Endodermal cell (in vitro differentiated cells): ENCODE data around the gene RXFP1. TPM values are rescaled to one million over a fixed set of nuclear protein-coding genes. Genes with fewer than 3 reads are reported as not detected.

Source experiments
- DNase-seq: peaks from one replicate; pipeline ENCODE4 v3.0.0-alpha.2; 2017
- H3K27ac ChIP-seq: 2 replicates; pipeline ENCODE4 v1.5.1; 2013; ENCODE audit warnings: mild to moderate bottlenecking, low read depth, low read length, moderate library complexity
- H3K27me3 ChIP-seq: 2 replicates; pipeline ENCODE4 v1.6.1; 2013; ENCODE audit warnings: mild to moderate bottlenecking, low read length, moderate library complexity; ENCODE audit not compliant: insufficient read depth, control insufficient read depth, poor library complexity, severe bottlenecking
- H3K36me3 ChIP-seq: 2 replicates; pipeline ENCODE4 v1.7.0; 2013; ENCODE audit warnings: mild to moderate bottlenecking, low read length, moderate library complexity; ENCODE audit not compliant: control insufficient read depth, insufficient read depth
- H3K4me1 ChIP-seq: one replicate; pipeline ENCODE4 v1.7.0; 2013; ENCODE audit warnings: low read length; ENCODE audit not compliant: control insufficient read depth, insufficient read depth
- H3K4me3 ChIP-seq: 2 replicates; pipeline ENCODE4 v1.5.1; 2013; ENCODE audit warnings: mild to moderate bottlenecking, low read length, moderate library complexity
- H3K9ac ChIP-seq: 2 replicates; pipeline ENCODE4 v1.6.1; 2013; ENCODE audit warnings: mild to moderate bottlenecking, low read length, moderate library complexity; ENCODE audit not compliant: poor library complexity, severe bottlenecking; ENCODE audit errors: extremely low read depth
- H3K9me3 ChIP-seq: 2 replicates; pipeline ENCODE4 v1.6.1; 2013; ENCODE audit warnings: mild to moderate bottlenecking, low read length, moderate library complexity; ENCODE audit not compliant: control insufficient read depth
- H3K27ac Mint-ChIP-seq: 2 replicates; pipeline ENCODE4 v1.8.0; 2020; ENCODE audit warnings: mixed read lengths
- H3K27me3 Mint-ChIP-seq: 2 replicates; pipeline ENCODE4 v1.8.0; 2021; ENCODE audit warnings: mild to moderate bottlenecking, mixed read lengths; ENCODE audit not compliant: insufficient read depth
- H3K36me3 Mint-ChIP-seq: 2 replicates; pipeline ENCODE4 v1.8.0; 2020; ENCODE audit warnings: low read depth, mixed read lengths
- H3K4me1 Mint-ChIP-seq: 2 replicates; pipeline ENCODE4 v1.8.0; 2020; ENCODE audit warnings: mixed read lengths
- H3K4me3 Mint-ChIP-seq: 2 replicates; pipeline ENCODE4 v1.8.0; 2020; ENCODE audit warnings: mild to moderate bottlenecking, moderate library complexity, mixed read lengths
- H3K9me3 Mint-ChIP-seq: 2 replicates; pipeline ENCODE4 v1.8.0; 2020; ENCODE audit warnings: mild to moderate bottlenecking, mixed read lengths
- CTCF ChIP-seq: fragments of 200-600 bp; sonication (generic); conservative IDR thresholded peaks from 2 replicates; pipeline ENCODE4 v1.5.0; 2021; ENCODE audit warnings: antibody characterized with exemption, mild to moderate bottlenecking
- WGBS, 2 experiments: methylation state at CpG; one replicate each; pipeline versions ENCODE4 v1.1.5 to v1.1.7; 2013; ENCODE audit warnings: missing lambda C conversion rate in 2 of 2, mixed read lengths in 1 of 2; ENCODE audit not compliant: insufficient coverage in 1 of 2, insufficient read length in 1 of 2; 5-methylcytosine and 5-hydroxymethylcytosine counted together
- total RNA-seq, 2 donors: library from RNA; stranded (reverse); fragmentation: NEBNext Ultra II Directional in 1 of 2; extraction: Animal tissue kit (Norgen Biotek cat#: 25700) in 1 of 2; gene quantifications; 2 replicates in 1 of 2; 3 replicates in 1 of 2; pipeline ENCODE4 v1.2.1, GENCODE V29; 2021

Gene RXFP1
- total RNA-seq, 2 donors from 2014 or later, result not detected

DNA sequence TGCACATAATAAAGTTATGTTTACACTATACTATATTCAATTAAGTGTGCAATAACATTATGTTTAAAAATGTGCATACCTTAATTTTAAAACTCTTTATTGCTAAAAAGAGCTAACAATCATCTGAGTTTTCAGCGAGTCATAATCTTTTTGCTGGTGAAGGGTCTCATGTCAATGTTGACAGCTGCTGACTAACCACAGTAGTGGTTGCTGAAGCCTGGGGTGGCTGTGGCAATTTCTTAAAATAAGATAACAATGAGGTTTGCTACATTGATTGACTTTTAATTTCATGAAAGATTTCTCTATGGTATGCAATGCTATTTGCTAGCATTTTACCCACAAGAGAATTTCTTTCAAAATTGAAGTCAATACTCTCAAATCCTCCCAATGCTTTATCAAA is 91.4 kb downstream of the RXFP1 start:
- no peaks in the 10 kb centered on the region for H3K27me3 ChIP-seq
- DNase-seq, result no peak
- no peak overlapping the region for H3K4me3 Mint-ChIP-seq
- no peaks in the 10 kb centered on the region for H3K4me1 ChIP-seq
- H3K9me3 ChIP-seq, result no peaks in the 10 kb centered on the region
- no peaks in the 10 kb centered on the region for H3K36me3 ChIP-seq
- H3K27ac ChIP-seq, result no peak overlapping the region
- WGBS, 2 experiments, result 94% methylated on average over 1 of the region's 1 CpG; no CpG with 5 or more reads in 1 of the 2 experiments
- H3K9me3 Mint-ChIP-seq, result no peaks in the 10 kb centered on the region
- no peaks in the 10 kb centered on the region for H3K27me3 Mint-ChIP-seq
- no peaks in the 10 kb centered on the region for H3K36me3 Mint-ChIP-seq
- H3K4me3 ChIP-seq, result no peak overlapping the region
- no peak overlapping the region for H3K27ac Mint-ChIP-seq
- no peak overlapping the region for H3K9ac ChIP-seq
- H3K4me1 Mint-ChIP-seq, result no peaks in the 10 kb centered on the region
- no peak for TF ChIP-seq CTCF

- no peaks in the 10 kb centered on the region for H3K4me1 Mint-ChIP-seq
- DNase-seq, result no peak
- H3K9ac ChIP-seq, result no peak overlapping the region
- no peak overlapping the region for H3K4me3 ChIP-seq
- H3K36me3 Mint-ChIP-seq, result no peaks in the 10 kb centered on the region
- H3K36me3 ChIP-seq, result no peaks in the 10 kb centered on the region
- no peak overlapping the region for H3K4me3 Mint-ChIP-seq
- H3K27ac ChIP-seq, result no peak overlapping the region
- no peak for TF ChIP-seq CTCF
- no peaks in the 10 kb centered on the region for H3K9me3 Mint-ChIP-seq
- H3K27me3 ChIP-seq, result no peaks in the 10 kb centered on the region
- no peaks in the 10 kb centered on the region for H3K9me3 ChIP-seq
- H3K4me1 ChIP-seq, result no peaks in the 10 kb centered on the region
- H3K27me3 Mint-ChIP-seq, result no peaks in the 10 kb centered on the region
- H3K27ac Mint-ChIP-seq, result no peak overlapping the region
These were observed 96.3 kb downstream of the RXFP1 start for GRCh38 chr4:158617956-158618355.

- Mint-ChIP-seq H3K4me3 (no peak overlapping the region), H3K9me3 (no peaks in the 10 kb centered on the region), H3K27me3 (no peaks in the 10 kb centered on the region), H3K36me3 (no peaks in the 10 kb centered on the region), H3K4me1 (no peaks in the 10 kb centered on the region), H3K27ac (no peak overlapping the region)
- Histone ChIP-seq H3K27me3 (no peaks in the 10 kb centered on the region), H3K4me1 (no peaks in the 10 kb centered on the region), H3K9ac (no peak overlapping the region), H3K9me3 (no peaks in the 10 kb centered on the region), H3K4me3 (no peak overlapping the region), H3K27ac (no peak overlapping the region), H3K36me3 (no peaks in the 10 kb centered on the region)
- no peak for TF ChIP-seq CTCF
- 93 to 100% methylated on average over 3 to 4 of the region's 4 CpGs for WGBS, 2 experiments
- no peak for DNase-seq
These were observed 100.0 kb downstream of the RXFP1 start for GRCh38 chr4:158621729-158622128.
